Measurements from ENCODE around the gene TSPOAP1. TPM values are rescaled to one million over a fixed set of nuclear protein-coding genes. Genes with fewer than 3 reads are reported as not detected.

Gene TSPOAP1
- total and polyA plus RNA-seq, 10 of the 15 experiments (the other 5 are each of a cell fraction or from before 2014, with no cell fraction given), result 0.58 to 16.4 (median 4.2) TPM; not detected in 1

GRCh38 chr17:58302171-58302918, 26.2 kb downstream of the TSPOAP1 start:
- TF ChIP-seq NR2C2 (IDR thresholded peaks at IDR 0.05; ENCODE audit: borderline replicate concordance, control insufficient read depth, insufficient read length, low read depth), result no peak
- TF ChIP-seq PAX8 (IDR thresholded peaks at IDR 0.05), result no peak
- no peak for TF ChIP-seq CREM (IDR thresholded peaks at IDR 0.05; ENCODE audit: low read depth)
- no peak for TF ChIP-seq POU2F2 (IDR thresholded peaks at IDR 0.05; ENCODE audit: borderline replicate concordance, low read depth, low read length)
- TF ChIP-seq MEF2B (IDR thresholded peaks at IDR 0.05; ENCODE audit: partially characterized antibody, poor library complexity, severe bottlenecking), result no peak
- TF ChIP-seq E4F1 (IDR thresholded peaks at IDR 0.05; ENCODE audit: borderline replicate concordance, partially characterized antibody), result no peak
- no peak for TF ChIP-seq RAD21 (IDR thresholded peaks at IDR 0.05; ENCODE audit: insufficient read depth, low read depth, low read length)
- TF ChIP-seq MAX (IDR thresholded peaks at IDR 0.05; ENCODE audit: low read depth, low read length), result no peak
- TF ChIP-seq TCF3 (IDR thresholded peaks at IDR 0.05; ENCODE audit: borderline replicate concordance, insufficient read depth, low read depth, low read length), result no peak
- TF ChIP-seq, protein P1, sequence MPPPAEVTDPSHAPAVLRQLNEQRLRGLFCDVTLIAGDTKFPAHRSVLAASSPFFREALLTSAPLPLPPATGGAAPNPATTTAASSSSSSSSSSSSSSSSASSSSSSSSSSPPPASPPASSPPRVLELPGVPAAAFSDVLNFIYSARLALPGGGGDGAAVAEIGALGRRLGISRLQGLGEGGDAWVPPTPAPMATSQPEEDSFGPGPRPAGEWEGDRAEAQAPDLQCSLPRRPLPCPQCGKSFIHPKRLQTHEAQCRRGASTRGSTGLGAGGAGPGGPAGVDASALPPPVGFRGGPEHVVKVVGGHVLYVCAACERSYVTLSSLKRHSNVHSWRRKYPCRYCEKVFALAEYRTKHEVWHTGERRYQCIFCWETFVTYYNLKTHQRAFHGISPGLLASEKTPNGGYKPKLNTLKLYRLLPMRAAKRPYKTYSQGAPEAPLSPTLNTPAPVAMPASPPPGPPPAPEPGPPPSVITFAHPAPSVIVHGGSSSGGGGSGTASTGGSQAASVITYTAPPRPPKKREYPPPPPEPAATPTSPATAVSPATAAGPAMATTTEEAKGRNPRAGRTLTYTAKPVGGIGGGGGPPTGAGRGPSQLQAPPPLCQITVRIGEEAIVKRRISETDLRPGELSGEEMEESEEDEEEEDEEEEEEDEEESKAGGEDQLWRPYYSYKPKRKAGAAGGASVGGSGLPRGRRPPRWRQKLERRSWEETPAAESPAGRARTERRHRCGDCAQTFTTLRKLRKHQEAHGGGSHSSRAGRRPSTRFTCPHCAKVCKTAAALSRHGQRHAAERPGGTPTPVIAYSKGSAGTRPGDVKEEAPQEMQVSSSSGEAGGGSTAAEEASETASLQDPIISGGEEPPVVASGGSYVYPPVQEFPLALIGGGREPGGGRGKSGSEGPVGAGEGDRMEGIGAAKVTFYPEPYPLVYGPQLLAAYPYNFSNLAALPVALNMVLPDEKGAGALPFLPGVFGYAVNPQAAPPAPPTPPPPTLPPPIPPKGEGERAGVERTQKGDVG (CRISPR knock-in tag; IDR thresholded peaks at IDR 0.05), result no peak
- TF ChIP-seq YBX1 (IDR thresholded peaks at IDR 0.05), result no peak
- no peak for TF ChIP-seq NBN (IDR thresholded peaks at IDR 0.05)
- TF ChIP-seq FOS (IDR thresholded peaks at IDR 0.05; ENCODE audit: borderline replicate concordance, extremely low read depth, insufficient read length), result no peak
- no peak for TF ChIP-seq SMAD1 (IDR thresholded peaks at IDR 0.05; ENCODE audit: low read depth, partially characterized antibody)
- TF ChIP-seq ZNF207 (IDR thresholded peaks at IDR 0.05; ENCODE audit: borderline replicate concordance), result no peak
- no peak for TF ChIP-seq ZNF217 (IDR thresholded peaks at IDR 0.05)
- no peak overlapping the region for H3K4me3 ChIP-seq
- H3K4me2 ChIP-seq (ENCODE audit: control insufficient read depth, insufficient read depth), result no peak overlapping the region
- ATAC-seq (no peak), DNase-seq (ENCODE audit: low read depth, low spot score) (no peak), FAIRE-seq (no peak)
- no peaks in the 10 kb centered on the region for H4K20me1 ChIP-seq (ENCODE audit: control insufficient read depth, insufficient read depth)
- H3K79me2 ChIP-seq (ENCODE audit: control insufficient read depth, insufficient read depth, low read length), result no peaks in the 10 kb centered on the region
- POLR2A ChIA-PET, result no interaction called here
- H3K9me3 ChIP-seq (replicated peaks; ENCODE audit: control insufficient read depth, insufficient read depth, low read length), result no peaks in the 10 kb centered on the region
- no TSS peak for BruUV-seq (replicated peaks)
- H3K9ac ChIP-seq (ENCODE audit: control insufficient read depth, insufficient read depth, low read length), result no peak overlapping the region
- SMC1A ChIA-PET (ENCODE audit: uncharacterized antibody, unreplicated experiment), result interaction anchor here (0.9 to 2.4 kb wide), 4 partner anchors 12 to 136 kb away, joined by 4 to 7 read pairs (median 5); partner anchors contain the start of gene RNF43
- no peaks in the 10 kb centered on the region for H3K4me1 ChIP-seq (ENCODE audit: control insufficient read depth, insufficient read depth, low read length)
- no peaks in the 10 kb centered on the region for H3K36me3 ChIP-seq (ENCODE audit: control insufficient read depth in 2 of 2, insufficient read depth in 2 of 2, low read length in 1 of 2)
- H3K27me3 ChIP-seq (replicated peaks in 1 of 2; ENCODE audit: control insufficient read depth in 2 of 2, insufficient read depth in 2 of 2, low read length in 1 of 2), result no peaks in the 10 kb centered on the region; a peak in 1 of 4 replicates
- intact Hi-C loops (cut with micrococcal nuclease; ENCODE audit: unreplicated experiment), result no loop called here
- CTCF ChIA-PET, result interaction anchor here (0.8 to 7.1 kb wide), 8 partner anchors 13 to 150 kb away, joined by 3 to 56 read pairs (median 4); partner anchors contain the start of gene RNF43
- H3K27ac ChIP-seq (ENCODE audit: control insufficient read depth, insufficient read depth), result no peak overlapping the region
- in situ Hi-C loops (cut with MboI), result no loop called here
- 32% methylated on average over 9 of the region's 9 CpGs for WGBS (ENCODE audit: insufficient coverage, insufficient replicate concordance, low lambda C conversion rate, missing lambda C conversion rate)
- H2AFZ ChIP-seq (ENCODE audit: control insufficient read depth, low read depth, low read length), result no peak overlapping the region
- RAD21 ChIA-PET (ENCODE audit: unreplicated experiment), result interaction anchor here (0.6 to 2.6 kb wide), 3 partner anchors 115 to 148 kb away, joined by 3 to 8 read pairs (median 3); partner anchors contain the start of gene RNF43

Measured in GM12878 (cell line).